ENCODE results near the gene STAB1. TPM values are rescaled to one million over a fixed set of nuclear protein-coding genes. Genes with fewer than 3 reads are reported as not detected.

Gene STAB1
- total and polyA plus RNA-seq, 2 of the 13 experiments (the other 11 are each of a cell fraction or from before 2014, with no cell fraction given) = 0.09 to 0.34 TPM

DNA sequence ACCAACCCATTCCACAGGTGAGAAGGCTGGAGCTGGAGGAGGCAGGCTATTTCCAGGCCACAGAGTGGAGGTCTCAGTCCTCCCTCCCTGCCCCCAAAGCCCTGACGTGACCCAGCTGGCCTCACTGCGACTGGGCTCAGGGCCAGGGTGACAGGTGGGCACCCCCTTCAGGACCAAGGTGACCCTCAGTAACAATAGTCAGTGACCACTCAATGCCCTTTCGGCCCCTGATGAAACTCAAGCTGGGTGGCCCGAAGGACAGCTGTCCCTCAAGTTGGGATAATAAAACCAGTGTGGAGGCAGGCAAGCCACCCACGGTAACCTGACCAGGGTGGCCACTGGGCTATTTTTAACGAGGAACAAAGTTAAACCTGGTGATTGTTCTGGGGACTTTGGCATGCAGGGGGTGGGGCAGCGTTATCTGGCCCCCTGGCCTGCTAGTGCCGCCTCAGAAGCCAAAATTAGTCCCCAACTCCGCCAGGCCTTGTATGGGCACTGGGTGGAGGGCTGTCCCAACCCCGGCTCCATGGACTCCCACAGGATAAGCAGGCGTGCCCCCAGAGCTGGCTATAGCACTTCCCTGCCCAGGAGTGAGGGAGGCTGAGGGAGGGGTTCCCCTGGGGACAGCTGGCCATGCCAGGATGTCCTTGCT, 42.4 kb upstream of the STAB1 start (continued):
- TF ChIP-seq ESRRA (CRISPR knock-in tag; IDR thresholded peaks at IDR 0.05; ENCODE audit: low read depth) (peak; percentile 63; the same call in 1 of the 2 replicates), MYC (CRISPR knock-in tag; IDR thresholded peaks at IDR 0.05; ENCODE audit: borderline replicate concordance) (peak; percentile 29; the same call in 1 of the 2 replicates), HNRNPL (IDR thresholded peaks at IDR 0.05; ENCODE audit: low read depth, low read length) (peak; percentile 59; the same call in 1 of the 2 replicates), ZMYM3 (CRISPR knock-in tag; IDR thresholded peaks at IDR 0.05) (peak; percentile 64), ELF3 (CRISPR knock-in tag; IDR thresholded peaks at IDR 0.05) (no peak), SIX1 (CRISPR knock-in tag; IDR thresholded peaks at IDR 0.05; ENCODE audit: borderline replicate concordance) (peak; percentile 73; the same call in 1 of the 2 replicates), SOX6 (IDR thresholded peaks at IDR 0.05) (no peak), SOX6 (CRISPR knock-in tag; IDR thresholded peaks at IDR 0.05) (peak; percentile 75), ZBTB7B (CRISPR knock-in tag; IDR thresholded peaks at IDR 0.05) (0 out of 2 replicates have a peak, but pooled peaks have one; percentile 32), GTF3A (CRISPR knock-in tag; conservative IDR thresholded peaks at IDR 0.05) (no peak), ZNF468 (CRISPR knock-in tag; IDR thresholded peaks at IDR 0.05) (no peak), MEF2D (CRISPR knock-in tag; IDR thresholded peaks at IDR 0.05) (0 out of 2 replicates have a peak, but pooled peaks have one; percentile 43), NCOA1 (CRISPR knock-in tag; IDR thresholded peaks at IDR 0.05) (no peak), NR3C1 (CRISPR knock-in tag; IDR thresholded peaks at IDR 0.05) (no peak), HIC2 (CRISPR knock-in tag; IDR thresholded peaks at IDR 0.05; ENCODE audit: low read depth) (0 out of 2 replicates have a peak, but pooled peaks have one; percentile 20), ZBTB7A (CRISPR knock-in tag; IDR thresholded peaks at IDR 0.05) (peak; percentile 42; the same call in 1 of the 2 replicates), SOX13 (IDR thresholded peaks at IDR 0.05) (no peak), SOX13 (CRISPR knock-in tag; conservative IDR thresholded peaks at IDR 0.05 in 1 of 2, IDR thresholded peaks at IDR 0.05 in 1 of 2) (peak in 1 of 2 experiments; percentile 80; a peak in 2 of 4 replicates), ZNF383 (CRISPR knock-in tag; IDR thresholded peaks at IDR 0.05; ENCODE audit: borderline replicate concordance) (no peak)
- TF ChIP-seq, protein P1, sequence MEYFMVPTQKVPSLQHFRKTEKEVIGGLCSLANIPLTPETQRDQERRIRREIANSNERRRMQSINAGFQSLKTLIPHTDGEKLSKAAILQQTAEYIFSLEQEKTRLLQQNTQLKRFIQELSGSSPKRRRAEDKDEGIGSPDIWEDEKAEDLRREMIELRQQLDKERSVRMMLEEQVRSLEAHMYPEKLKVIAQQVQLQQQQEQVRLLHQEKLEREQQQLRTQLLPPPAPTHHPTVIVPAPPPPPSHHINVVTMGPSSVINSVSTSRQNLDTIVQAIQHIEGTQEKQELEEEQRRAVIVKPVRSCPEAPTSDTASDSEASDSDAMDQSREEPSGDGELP (IDR thresholded peaks at IDR 0.05; ENCODE audit: borderline replicate concordance, low read depth) = peak; percentile 18; the same call in 1 of the 2 replicates

Measured in HepG2 (cell line).